ENCODE results near the gene CHI3L1. TPM values are rescaled to one million over a fixed set of nuclear protein-coding genes. Genes with fewer than 3 reads are reported as not detected.
A peak's percentile ranks its signal among the peaks of the same experiment; 100 is the strongest.

Gene CHI3L1
- total RNA-seq, 1 donor, result 273 TPM

DNA sequence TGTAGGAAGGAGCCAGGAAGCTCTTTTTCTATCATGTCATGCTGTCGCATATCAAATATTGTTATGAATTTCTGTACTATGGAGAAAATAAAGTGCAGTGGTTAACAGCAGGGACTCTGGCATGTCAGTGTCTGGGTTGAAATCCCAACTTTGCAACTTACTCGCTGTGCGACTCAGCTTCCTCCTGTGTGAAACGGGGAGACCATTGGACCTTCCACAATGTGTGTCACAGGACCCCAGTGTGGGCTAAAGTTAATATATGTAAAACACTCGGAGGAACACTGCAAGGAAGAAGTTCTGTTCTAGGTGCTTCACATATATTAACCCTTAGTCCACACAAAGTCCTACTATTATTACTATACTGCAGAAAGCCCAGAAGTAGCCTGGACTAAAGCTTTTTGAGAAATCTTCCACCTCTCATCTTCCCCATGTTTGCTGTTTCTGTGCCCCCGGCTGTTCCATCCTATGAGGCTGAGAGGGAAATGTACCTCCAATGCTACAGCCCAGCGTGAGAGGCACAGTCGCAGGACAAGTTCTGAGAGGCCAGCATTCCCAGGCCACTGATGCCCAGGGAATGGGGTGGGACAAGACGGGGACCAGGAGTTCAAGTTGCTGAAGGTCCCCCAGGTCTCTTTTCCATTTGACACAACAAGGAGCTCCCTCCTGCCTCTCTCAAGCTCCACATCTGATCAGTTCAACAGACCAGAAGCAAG, 41.0 kb upstream of the CHI3L1 start:
- peak; percentile 58 for DNase-seq (ENCODE audit: insufficient read length, low spot score, missing footprints)
- Histone ChIP-seq H2AFZ (ENCODE audit: low read length) (no peak overlapping the region), H3K27me3 (ENCODE audit: insufficient read depth, low read length) (peaks cover 49% of the 10 kb centered on the region), H3K36me3 (ENCODE audit: insufficient read depth, low read length) (no peaks in the 10 kb centered on the region), H3K4me3 (ENCODE audit: insufficient read depth, low read length) (no peak overlapping the region), H3K79me2 (ENCODE audit: insufficient read depth, low read length) (no peaks in the 10 kb centered on the region), H3K4me2 (ENCODE audit: insufficient read depth, low read length) (no peak overlapping the region), H3K27ac (ENCODE audit: low read depth, low read length) (no peak overlapping the region), H4K20me1 (ENCODE audit: insufficient read depth, low read length) (no peaks in the 10 kb centered on the region), H3K9me3 (ENCODE audit: low read depth, low read length) (no peaks in the 10 kb centered on the region), H3K4me1 (ENCODE audit: insufficient read depth, low read length) (no peaks in the 10 kb centered on the region)
- TF ChIP-seq, protein P1, sequence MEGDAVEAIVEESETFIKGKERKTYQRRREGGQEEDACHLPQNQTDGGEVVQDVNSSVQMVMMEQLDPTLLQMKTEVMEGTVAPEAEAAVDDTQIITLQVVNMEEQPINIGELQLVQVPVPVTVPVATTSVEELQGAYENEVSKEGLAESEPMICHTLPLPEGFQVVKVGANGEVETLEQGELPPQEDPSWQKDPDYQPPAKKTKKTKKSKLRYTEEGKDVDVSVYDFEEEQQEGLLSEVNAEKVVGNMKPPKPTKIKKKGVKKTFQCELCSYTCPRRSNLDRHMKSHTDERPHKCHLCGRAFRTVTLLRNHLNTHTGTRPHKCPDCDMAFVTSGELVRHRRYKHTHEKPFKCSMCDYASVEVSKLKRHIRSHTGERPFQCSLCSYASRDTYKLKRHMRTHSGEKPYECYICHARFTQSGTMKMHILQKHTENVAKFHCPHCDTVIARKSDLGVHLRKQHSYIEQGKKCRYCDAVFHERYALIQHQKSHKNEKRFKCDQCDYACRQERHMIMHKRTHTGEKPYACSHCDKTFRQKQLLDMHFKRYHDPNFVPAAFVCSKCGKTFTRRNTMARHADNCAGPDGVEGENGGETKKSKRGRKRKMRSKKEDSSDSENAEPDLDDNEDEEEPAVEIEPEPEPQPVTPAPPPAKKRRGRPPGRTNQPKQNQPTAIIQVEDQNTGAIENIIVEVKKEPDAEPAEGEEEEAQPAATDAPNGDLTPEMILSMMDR (IDR thresholded peaks at IDR 0.05; ENCODE audit: extremely low read depth, low read depth, low read length), result no peak

- H3K27ac ChIP-seq (ENCODE audit: low read depth, low read length), result no peak overlapping the region
- no peaks in the 10 kb centered on the region for H4K20me1 ChIP-seq (ENCODE audit: insufficient read depth, low read length)
- TF ChIP-seq, protein P1 (IDR thresholded peaks at IDR 0.05; ENCODE audit: extremely low read depth, low read depth, low read length), result no peak
- no peaks in the 10 kb centered on the region for H3K9me3 ChIP-seq (ENCODE audit: low read depth, low read length)
- H3K4me1 ChIP-seq (ENCODE audit: insufficient read depth, low read length), result no peaks in the 10 kb centered on the region
- no peak overlapping the region for H3K4me2 ChIP-seq (ENCODE audit: insufficient read depth, low read length)
- peaks cover 60% of the 10 kb centered on the region for H3K27me3 ChIP-seq (ENCODE audit: insufficient read depth, low read length)
- H2AFZ ChIP-seq (ENCODE audit: low read length), result no peak overlapping the region
- no peaks in the 10 kb centered on the region for H3K36me3 ChIP-seq (ENCODE audit: insufficient read depth, low read length)
- H3K79me2 ChIP-seq (ENCODE audit: insufficient read depth, low read length), result no peaks in the 10 kb centered on the region
- no peak overlapping the region for H3K4me3 ChIP-seq (ENCODE audit: insufficient read depth, low read length)
- DNase-seq (ENCODE audit: insufficient read length, low spot score, missing footprints), result no peak
Measured at GRCh38 chr1:203225071-203225470, 38.6 kb upstream of the CHI3L1 start.

DNA sequence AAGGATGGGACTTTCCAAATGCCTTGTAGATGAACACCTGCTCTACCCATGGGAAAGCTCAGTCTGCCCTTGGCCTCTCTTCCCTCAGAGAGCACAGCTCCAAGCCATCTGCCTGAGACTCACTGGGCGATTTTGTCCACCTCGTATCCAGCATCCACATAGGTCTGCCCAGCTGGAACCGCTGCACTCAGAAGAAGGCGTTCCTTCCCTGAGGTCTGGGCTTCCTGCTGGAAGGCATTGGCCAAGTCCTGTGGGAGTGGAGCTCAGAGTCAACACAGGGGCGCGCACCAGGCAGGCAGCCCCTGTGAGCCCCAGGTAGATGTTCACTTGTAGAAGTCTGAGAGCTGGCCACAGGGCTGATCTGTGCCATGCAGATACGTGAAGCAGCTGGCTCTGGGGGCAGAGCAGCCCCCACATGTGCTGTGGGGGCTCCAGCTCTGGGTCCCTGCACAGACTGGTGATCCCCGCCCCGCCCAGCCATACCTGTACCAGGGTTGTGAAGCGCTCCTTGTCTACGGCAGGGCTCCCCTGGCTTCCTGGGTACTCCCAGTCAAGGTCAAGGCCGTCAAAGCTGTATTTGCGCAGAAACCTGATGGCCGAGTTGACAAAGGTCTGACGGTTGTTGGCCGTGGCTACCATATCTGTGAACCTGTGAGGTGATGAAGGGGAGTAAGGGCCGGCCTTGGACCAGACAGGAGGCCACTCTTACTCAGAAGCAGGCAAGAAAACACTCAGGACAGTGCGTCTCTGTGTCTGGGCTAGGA, 36.7 kb upstream of the CHI3L1 start:
- TF ChIP-seq, protein P1 (IDR thresholded peaks at IDR 0.05; ENCODE audit: extremely low read depth, low read depth, low read length), result no peak
- H4K20me1 ChIP-seq (ENCODE audit: insufficient read depth, low read length), result no peaks in the 10 kb centered on the region
- no peaks in the 10 kb centered on the region for H3K4me1 ChIP-seq (ENCODE audit: insufficient read depth, low read length)
- DNase-seq (ENCODE audit: insufficient read length, low spot score, missing footprints), result no peak
- H3K9me3 ChIP-seq (ENCODE audit: low read depth, low read length), result no peaks in the 10 kb centered on the region
- H3K79me2 ChIP-seq (ENCODE audit: insufficient read depth, low read length), result no peaks in the 10 kb centered on the region
- no peak overlapping the region for H3K4me2 ChIP-seq (ENCODE audit: insufficient read depth, low read length)
- H3K36me3 ChIP-seq (ENCODE audit: insufficient read depth, low read length), result no peaks in the 10 kb centered on the region
- H3K4me3 ChIP-seq (ENCODE audit: insufficient read depth, low read length), result no peak overlapping the region
- no peak overlapping the region for H2AFZ ChIP-seq (ENCODE audit: low read length)
- H3K27me3 ChIP-seq (ENCODE audit: insufficient read depth, low read length), result peaks cover 66% of the 10 kb centered on the region
- no peak overlapping the region for H3K27ac ChIP-seq (ENCODE audit: low read depth, low read length)

DNA sequence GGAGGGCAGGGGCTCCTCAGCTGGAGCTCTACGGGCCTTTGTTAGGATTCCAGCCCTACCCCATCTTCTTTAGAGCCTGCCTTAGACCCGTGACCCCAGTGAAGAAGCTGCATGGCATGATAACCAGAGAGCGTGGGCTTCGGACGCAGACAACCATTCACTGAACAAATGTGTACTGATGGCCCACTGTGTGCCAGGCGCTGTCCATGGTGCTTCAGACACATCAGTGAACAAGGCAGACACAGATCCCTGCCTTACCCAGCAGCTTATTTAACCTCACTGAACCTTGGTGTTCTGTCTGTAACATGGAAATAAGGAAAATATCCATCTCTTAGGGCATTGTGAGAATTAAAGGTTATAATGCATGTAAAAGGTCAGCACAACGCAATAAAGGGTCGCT, 33.4 kb upstream of the CHI3L1 start:
- no peak overlapping the region for H2AFZ ChIP-seq (ENCODE audit: low read length)
- no peaks in the 10 kb centered on the region for H3K79me2 ChIP-seq (ENCODE audit: insufficient read depth, low read length)
- H3K4me2 ChIP-seq (ENCODE audit: insufficient read depth, low read length), result no peak overlapping the region
- TF ChIP-seq, protein P1 (IDR thresholded peaks at IDR 0.05; ENCODE audit: extremely low read depth, low read depth, low read length), result no peak
- H3K4me1 ChIP-seq (ENCODE audit: insufficient read depth, low read length), result peaks cover 6% of the 10 kb centered on the region
- H3K9me3 ChIP-seq (ENCODE audit: low read depth, low read length), result no peaks in the 10 kb centered on the region
- H4K20me1 ChIP-seq (ENCODE audit: insufficient read depth, low read length), result no peaks in the 10 kb centered on the region
- H3K27ac ChIP-seq (ENCODE audit: low read depth, low read length), result no peak overlapping the region
- no peak for DNase-seq (ENCODE audit: insufficient read length, low spot score, missing footprints)
- H3K36me3 ChIP-seq (ENCODE audit: insufficient read depth, low read length), result no peaks in the 10 kb centered on the region
- peaks cover 55% of the 10 kb centered on the region for H3K27me3 ChIP-seq (ENCODE audit: insufficient read depth, low read length)
- no peak overlapping the region for H3K4me3 ChIP-seq (ENCODE audit: insufficient read depth, low read length)
